Stimulated activated naive CD4-positive, alpha-beta T cell (primary cell): ENCODE data around the gene DBR1.

Experiments
- DNase-seq, 6 experiments: peaks; one replicate each; lab custom pipeline; 2025; lab: John Stamatoyannopoulos, UW

The DBR1 gene

GRCh38 chr3:138174421-138175131 lies at the start of gene DBR1:
TSS of gene DBR1 (minus strand) at chr3:138174921. CDS start at chr3:138174795, 126 bp downstream.
- DNase-seq = peak; percentile 65 to 84 (median 78)

GRCh38 chr3:138222942-138223287 lies 48.2 kb upstream of the DBR1 start:
- no peak for DNase-seq

DNA sequence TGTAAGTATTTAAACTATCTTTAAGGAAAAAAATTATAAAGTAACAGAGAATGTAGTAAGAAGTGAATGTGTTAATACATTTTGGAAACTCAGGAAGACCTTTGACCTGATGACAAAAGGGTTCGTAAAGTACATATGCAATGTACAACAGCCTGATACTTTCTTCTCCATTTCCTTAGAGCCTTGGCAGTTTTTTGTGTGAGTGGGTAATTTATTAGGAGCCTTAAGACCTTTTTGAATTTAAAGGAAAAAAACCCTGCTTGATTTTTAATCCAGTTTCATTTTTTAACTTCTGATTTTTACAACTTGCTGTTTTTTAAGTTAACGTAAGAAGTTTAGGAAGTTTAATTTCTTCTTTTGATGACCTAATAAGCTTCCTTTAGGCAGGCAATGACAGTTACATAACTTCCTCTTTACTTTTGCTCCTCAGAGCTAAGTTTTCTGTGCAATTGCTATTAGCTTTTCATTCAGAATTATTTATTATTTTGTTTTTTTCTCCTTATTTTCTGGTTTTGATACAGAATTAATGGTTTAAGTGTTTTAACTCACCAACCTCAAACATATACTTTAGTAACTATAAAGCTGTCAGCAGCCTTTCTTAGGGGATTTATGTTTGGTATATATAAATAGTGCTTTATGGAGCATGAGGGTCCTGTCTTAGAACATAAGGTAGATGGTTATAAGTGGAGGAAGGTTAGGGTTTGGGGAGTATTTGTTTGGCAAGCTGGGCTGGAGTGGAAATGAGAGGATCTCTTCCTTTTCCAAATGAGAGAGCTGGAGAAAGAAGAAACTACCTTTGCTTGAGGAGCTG lies 47.6 kb upstream of the DBR1 start:
- no peak for DNase-seq

- no peak for DNase-seq
Measured at GRCh38 chr3:138220788-138221187, 46.1 kb upstream of the DBR1 start.

GRCh38 chr3:138220242-138220641 lies 45.5 kb upstream of the DBR1 start:
- DNase-seq = no peak

DNA sequence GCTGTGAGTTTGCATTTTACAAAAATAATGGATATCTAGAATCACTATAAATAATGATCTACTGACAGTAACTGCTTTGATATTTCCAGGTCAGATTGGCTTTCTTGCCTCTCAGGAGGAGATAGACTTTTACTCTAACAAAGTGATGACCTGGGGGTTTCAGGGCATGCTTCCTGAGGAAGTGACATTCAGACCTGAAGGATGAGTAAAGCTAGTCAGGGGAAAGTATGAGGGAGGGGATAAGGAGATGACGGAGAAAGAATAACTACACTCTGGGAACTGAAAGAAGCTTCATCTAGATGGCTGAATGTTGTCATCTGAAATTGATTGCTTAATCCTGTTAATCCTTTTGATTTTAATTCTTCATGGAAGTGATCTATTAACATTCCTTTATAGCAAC lies 44.5 kb upstream of the DBR1 start:
- no peak for DNase-seq

DNA sequence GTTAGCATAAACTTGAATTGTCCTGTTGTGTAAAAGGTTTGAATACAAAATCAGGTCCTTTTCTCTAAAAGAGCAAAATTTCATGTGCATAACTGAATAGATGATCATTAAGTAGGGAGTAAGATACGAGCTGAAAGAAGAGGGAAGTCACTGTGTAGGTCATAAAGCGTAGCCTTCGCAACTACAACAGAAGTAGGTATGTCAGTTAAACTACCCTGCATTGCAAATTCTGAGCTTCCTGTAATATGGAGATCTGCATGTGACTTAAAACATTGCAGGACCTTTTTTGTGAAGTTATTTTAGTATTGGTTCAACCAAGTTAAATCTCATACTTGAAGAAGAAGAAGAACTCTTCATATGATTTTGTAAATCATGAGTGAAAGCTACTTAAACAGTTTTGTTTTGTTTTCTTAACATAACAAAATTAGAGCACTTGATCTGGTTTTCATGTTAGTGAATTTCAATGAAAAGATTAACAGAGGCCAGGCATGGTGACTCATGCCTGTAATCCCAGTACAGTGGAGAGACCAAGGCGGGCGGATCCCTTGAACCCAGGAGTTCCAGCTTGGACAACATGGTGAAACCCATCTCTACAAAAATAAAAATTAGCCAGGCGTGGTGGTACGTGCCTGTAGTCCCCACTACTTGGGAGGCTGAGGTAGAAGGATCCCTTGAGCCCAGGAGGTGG lies 38.8 kb upstream of the DBR1 start:
- no peak for DNase-seq

GRCh38 chr3:138210528-138210927 lies 35.8 kb upstream of the DBR1 start:
- no peak for DNase-seq

DNA sequence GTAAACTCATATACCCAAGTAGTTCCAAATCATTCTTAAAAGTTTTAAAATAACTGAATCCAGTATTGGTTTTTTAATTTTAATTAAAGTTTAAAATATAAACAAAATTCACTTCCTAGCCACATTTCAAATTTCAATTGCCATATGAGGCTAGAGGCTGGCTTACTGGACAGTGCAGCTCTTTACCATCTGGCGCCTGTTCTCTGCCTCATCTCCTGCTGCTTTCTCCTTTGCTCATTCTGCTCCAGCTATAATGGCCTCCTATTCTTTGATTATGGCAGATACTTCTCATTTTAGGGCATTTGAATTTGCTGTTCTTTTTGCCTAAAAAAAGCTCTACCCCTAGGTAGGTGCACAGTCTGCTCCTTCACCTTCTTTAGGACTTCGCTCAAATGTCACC lies 31.5 kb upstream of the DBR1 start:
- no peak for DNase-seq

DNA sequence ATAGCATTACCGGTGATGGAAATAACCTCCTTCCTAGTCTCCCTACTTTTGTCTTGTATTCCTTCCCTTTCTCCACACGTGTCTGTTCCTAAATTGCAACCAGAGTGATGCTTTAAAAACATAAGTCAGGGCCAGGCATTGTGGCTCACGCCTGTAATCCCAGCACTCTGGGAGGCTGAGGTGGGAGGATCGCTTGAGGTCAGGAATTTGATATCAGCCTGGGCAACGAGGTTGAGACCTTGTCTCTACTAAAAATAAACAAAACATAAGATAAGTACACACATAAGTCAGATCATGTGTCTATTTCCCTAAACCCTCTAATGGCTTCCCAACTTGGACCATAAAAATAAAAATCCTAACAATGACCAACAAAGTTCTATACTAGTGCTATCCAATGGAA lies 30.8 kb upstream of the DBR1 start:
- DNase-seq = no peak

- no peak for DNase-seq
Measured at GRCh38 chr3:138203938-138204337, 29.2 kb upstream of the DBR1 start.

DNA sequence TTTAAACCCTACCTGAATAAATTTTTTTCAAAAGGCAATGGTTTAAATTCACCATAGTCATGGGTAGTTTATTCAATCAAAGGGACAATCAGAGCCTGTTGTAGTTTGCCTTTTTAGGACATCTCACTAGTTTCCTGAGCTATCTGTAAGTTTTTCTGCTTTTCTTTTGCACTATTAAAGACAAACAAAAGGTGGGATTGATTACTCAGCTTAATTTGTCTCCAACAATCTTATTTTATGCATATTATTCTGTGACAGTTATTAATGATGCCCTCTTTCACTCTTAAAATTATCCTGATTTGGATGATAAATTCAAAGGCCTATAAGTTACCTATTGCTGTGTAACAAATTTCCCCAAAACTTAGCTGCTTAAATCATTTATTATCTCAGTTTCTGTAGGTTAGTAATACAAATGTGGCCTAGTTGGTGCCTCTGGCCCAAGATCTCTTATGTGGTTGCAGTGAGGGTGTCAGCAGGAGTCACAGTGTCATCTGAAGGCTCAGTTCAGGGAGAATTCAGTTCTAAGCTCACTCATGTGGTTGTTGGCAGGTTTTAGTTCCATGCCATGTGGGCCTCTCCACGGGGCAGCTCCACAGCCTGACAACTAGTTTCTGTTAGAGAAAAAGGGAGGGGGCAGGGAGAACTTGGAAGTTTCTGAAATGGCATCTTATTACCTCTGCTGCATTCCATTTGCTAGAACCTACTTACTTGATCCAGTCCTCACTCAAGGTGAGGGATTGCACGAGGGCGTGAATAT lies 28.4 kb upstream of the DBR1 start:
- DNase-seq = no peak

GRCh38 chr3:138200424-138200823 lies 25.7 kb upstream of the DBR1 start:
- no peak for DNase-seq

DNA sequence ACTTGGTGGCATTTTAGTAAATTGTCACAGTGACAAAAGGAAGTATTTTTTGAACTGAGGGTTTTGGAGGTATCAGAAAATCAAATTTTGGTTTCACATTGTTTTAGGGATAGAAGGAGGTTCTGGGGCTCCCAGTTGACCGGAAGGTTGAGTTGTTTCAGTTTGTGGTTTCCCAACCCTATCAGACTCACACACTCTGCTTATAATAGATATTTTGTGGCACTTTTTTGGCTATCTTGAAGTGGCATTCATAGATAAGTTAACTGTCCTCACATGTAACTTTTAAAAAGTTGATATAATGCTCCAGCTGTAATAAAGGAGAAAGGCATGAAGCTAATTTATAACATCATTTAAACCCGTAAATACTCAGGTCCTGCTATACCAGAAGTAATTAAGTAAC lies 25.1 kb upstream of the DBR1 start:
- no peak for DNase-seq

DNA sequence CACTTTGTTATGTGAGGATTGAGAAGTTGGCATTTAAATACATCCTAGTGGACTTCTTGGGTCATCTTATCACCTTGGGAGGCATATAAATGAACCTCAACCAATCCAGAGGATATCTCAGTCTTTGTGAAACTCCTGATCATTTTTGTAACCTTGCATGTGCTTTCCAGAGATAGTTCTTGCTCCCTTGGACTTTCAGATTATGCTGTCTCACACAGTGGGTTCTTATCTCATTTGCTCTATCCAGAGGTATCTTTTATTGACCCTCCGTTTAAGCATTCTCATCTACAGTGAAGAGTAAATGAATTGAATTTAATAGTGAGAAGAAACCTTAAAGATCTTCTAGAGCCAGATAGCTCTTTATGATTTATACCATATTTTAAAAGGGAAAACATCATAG lies 22.8 kb upstream of the DBR1 start:
- DNase-seq = no peak

DNA sequence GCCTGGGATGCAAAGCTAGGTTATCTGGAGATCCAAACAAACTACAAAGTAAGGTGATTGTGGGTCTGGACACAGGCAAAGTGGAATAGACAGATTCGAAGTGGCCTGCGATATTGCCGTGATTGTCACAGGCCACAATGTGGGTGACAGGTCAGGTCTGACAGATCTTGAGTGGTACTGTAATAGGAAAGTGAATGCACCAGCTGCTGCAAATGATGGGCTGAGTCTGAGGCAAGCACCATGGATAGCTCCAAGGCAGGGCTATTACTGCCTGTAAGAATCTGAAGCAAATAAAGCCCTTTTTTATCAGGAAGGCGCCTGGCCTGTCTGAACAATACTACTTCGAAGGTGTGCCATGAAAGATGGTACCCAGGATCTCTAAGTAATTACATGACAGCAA lies 22.3 kb upstream of the DBR1 start:
- no peak for DNase-seq

DNA sequence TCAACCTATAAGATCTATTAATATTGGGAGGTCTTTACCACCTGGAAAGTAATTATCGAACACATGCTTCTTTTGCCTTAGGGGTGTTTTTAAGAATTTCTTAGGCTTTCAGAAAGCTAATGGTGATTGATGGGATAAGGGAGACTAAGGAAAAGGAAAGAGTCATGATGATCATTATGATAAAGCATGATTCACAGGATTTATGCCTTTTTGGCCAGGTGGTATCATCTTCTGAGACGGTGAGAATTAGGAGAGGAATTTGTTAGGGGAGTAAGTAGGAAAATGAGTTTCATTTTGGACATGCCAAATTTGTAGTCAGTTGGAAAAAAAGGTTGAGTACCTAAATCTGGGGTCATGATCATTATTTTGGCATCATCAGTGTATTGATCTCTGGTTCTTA lies 21.3 kb upstream of the DBR1 start:
- no peak for DNase-seq

- DNase-seq = no peak
Measured at GRCh38 chr3:138195481-138195880, 20.8 kb upstream of the DBR1 start.

DNA sequence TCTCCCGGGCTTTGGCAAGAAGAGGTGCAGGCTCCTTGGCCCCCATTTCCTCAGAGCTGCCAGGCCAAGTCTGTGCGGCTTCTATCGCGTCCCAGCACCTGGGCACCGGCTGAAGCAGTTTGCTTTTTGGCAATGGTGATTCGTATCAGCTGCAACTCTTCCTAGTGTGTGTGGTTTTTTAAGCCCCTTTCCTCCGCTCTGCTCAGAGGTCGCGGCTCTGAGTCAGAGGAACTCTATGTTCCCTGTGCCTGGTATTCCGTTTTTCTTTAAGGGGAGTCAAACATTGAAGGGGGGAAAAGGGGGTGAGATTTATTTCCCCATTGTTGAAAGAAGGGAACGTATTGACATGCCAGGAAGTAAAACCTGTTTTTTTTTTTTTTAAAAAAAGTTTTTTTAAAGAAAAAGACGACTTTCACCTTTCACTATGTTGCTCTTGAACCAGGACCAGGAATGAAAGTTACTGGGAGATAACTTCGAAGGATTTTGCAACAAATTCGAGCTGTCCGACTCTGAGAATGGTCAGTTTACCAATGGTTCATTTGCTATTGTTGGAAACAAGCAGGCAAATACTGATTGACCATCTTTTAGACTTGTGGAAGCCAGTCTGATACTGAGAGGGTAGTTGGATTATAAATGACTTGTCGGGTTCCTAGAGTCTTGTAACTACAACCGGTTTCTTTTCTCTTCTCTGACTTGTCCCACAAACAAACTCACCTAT lies 13.5 kb upstream of the DBR1 start:
- peak in 2 of 6 experiments; percentile 6 to 30 for DNase-seq

DNA sequence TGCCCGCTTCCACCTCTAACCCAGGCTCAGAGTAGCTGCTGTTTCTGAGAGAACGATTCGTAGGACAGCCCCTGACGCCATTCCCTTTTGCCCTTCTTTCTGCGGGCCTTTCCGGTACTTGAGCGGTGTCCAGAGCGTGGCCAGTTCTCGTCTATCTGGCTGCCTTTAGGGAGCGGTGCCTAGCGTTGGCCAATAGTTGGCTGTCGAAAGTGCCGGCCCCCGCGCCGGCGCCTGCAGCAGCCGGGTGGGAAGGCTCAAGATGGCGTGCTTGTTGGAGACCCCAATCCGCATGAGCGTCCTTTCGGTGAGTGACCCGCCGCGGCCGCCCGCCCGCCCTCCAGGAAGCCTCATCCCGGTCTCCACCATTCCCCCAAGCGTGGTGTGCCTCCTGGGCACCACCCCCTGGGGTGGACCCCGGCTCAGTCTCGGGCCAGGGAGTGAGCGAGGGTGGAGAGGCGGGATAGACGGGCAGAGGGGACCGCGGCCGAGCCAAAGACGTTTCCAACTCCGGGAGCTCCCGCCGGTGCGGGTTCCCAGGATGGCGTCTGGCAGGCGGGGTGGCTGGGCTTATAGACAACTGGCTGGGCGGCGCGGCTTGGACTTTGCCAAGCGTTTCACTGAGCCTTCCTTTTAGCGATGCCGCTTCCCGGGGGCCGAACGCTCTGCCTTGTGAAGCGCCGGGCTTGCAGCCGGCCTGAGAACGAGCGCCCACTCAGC lies 12.7 kb upstream of the DBR1 start, which contains the start of gene ARMC8:
Gene ARMC8 (plus strand): TSS at position 6 of the 717 bp plus-strand sequence. CDS start 254 bp downstream, at position 260.
- peak in 1 of 6 experiments; percentile 65 for DNase-seq

- DNase-seq = peak; percentile 80 to 92 (median 84)
Measured at GRCh38 chr3:138186803-138187295, 12.1 kb upstream of the DBR1 start.
